ENCODE measurements around the gene SHISAL1.

GRCh38 chr22:44287121-44287693 is 25.5 kb downstream of the SHISAL1 start:
- TF ChIP-seq, protein P1, sequence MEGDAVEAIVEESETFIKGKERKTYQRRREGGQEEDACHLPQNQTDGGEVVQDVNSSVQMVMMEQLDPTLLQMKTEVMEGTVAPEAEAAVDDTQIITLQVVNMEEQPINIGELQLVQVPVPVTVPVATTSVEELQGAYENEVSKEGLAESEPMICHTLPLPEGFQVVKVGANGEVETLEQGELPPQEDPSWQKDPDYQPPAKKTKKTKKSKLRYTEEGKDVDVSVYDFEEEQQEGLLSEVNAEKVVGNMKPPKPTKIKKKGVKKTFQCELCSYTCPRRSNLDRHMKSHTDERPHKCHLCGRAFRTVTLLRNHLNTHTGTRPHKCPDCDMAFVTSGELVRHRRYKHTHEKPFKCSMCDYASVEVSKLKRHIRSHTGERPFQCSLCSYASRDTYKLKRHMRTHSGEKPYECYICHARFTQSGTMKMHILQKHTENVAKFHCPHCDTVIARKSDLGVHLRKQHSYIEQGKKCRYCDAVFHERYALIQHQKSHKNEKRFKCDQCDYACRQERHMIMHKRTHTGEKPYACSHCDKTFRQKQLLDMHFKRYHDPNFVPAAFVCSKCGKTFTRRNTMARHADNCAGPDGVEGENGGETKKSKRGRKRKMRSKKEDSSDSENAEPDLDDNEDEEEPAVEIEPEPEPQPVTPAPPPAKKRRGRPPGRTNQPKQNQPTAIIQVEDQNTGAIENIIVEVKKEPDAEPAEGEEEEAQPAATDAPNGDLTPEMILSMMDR (conservative IDR thresholded peaks at IDR 0.05; ENCODE audit: low read depth, low read length) = no peak
- TF ChIP-seq EZH2phosphoT487 (IDR thresholded peaks at IDR 0.05; ENCODE audit: borderline replicate concordance, low read length) = no peak

Measured in PC-3 (cell line).